ENCODE measurements around the gene IMMP2L. TPM values are rescaled to one million over a fixed set of nuclear protein-coding genes. Genes with fewer than 3 reads are reported as not detected.

The IMMP2L gene
- total RNA-seq, 2 donors from 2014 or later: 10.5 to 17.4 TPM

DNA sequence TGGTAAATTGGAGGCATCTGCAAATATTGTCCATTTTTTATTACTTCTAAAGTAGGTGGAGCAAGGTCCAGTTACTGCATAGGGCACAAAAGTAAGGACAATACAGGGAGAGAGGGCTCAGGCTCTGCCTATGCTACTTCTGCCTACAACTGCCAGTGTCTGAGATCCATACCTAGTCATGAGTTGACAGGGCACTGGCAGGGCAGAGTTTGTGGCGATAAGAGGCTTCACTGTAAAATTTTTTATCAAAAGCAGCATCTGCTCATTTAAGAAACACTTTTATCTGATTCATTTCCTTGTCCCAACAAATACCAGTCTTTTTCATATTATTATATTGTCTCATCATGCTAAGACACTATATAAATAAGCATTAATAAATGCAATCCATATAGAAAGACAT, 293.4 kb downstream of the IMMP2L start:
- Histone ChIP-seq H3K27me3 (no peaks in the 10 kb centered on the region), H3K4me1 (no peaks in the 10 kb centered on the region), H3K9me3 (no peaks in the 10 kb centered on the region), H3K36me3 (replicated peaks in 1 of 2; ENCODE audit: insufficient read depth in 1 of 2, low read depth in 2 of 2) (no peaks in the 10 kb centered on the region), H3K4me3 (no peak overlapping the region), H3K27ac (no peak overlapping the region)
- ATAC-seq: no peak
- TF ChIP-seq CTCF (IDR thresholded peaks at IDR 0.05) (no peak), POLR2A (IDR thresholded peaks at IDR 0.05) (no peak)
- intact Hi-C loops (cut with DNase I): no loop called here
- no peak for DNase-seq
- 83 to 100% methylated on average over 1 of the region's 1 CpG for WGBS, 2 donors

DNA sequence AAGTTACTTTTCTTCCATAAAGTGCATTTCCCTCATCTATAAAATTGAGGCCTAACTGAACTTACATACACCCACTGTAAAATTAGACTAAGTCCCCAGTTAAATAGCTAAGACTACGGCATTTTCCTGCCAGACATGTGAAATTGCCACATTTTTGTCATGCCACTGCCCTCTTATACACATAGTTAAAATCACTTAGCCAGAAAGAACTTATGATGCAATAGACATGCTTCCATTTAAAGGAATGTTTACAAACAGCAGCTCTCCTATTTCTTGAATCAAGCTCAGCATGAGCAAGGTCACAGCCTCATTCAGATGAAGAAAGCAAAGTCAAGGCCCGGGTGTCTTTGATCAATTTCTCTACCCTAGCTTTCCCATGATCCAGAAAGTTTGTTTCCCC, 295.7 kb downstream of the IMMP2L start:
- intact Hi-C loops (cut with DNase I): no loop called here
- DNase-seq: no peak
- no peaks in the 10 kb centered on the region for H3K4me1 ChIP-seq
- 54 to 58% methylated on average over 2 of the region's 2 CpGs for WGBS, 2 donors
- ATAC-seq: no peak
- no peaks in the 10 kb centered on the region for H3K9me3 ChIP-seq
- H3K36me3 ChIP-seq (replicated peaks in 1 of 2; ENCODE audit: insufficient read depth in 1 of 2, low read depth in 2 of 2): no peaks in the 10 kb centered on the region
- no peak overlapping the region for H3K27ac ChIP-seq
- H3K4me3 ChIP-seq: no peak overlapping the region
- H3K27me3 ChIP-seq: no peaks in the 10 kb centered on the region
- TF ChIP-seq CTCF (IDR thresholded peaks at IDR 0.05): no peak
- no peak for TF ChIP-seq POLR2A (IDR thresholded peaks at IDR 0.05)

- no peak overlapping the region for H3K27ac ChIP-seq
- no peak overlapping the region for H3K4me3 ChIP-seq
- ATAC-seq (no peak), DNase-seq (no peak)
- H3K36me3 ChIP-seq (replicated peaks in 1 of 2; ENCODE audit: insufficient read depth in 1 of 2, low read depth in 2 of 2): no peaks in the 10 kb centered on the region
- H3K9me3 ChIP-seq: no peaks in the 10 kb centered on the region
- no peak for TF ChIP-seq POLR2A (IDR thresholded peaks at IDR 0.05)
- TF ChIP-seq CTCF (IDR thresholded peaks at IDR 0.05): no peak
- no peaks in the 10 kb centered on the region for H3K4me1 ChIP-seq
- intact Hi-C loops (cut with DNase I): no loop called here
- no peaks in the 10 kb centered on the region for H3K27me3 ChIP-seq
Measured at GRCh38 chr7:111265394-111265793, 296.9 kb downstream of the IMMP2L start.

DNA sequence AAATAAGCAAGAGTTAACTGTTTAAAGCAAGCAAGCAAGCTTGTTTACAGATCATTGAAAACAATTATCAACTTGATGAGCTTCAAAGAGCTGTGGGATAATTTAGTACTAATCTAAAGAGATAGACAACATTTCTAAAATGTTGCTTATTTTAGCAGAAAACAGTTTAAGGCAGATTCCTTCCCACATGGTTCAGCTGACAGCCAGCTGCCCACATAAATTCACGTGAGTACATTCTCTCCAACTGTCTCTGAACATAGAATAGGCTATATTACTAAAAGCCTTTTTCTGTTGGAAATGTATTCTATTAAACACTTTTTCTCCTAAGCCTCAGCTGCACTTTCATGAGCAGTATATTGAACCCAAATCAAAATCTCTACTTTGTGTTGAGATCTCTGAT, 297.3 kb downstream of the IMMP2L start:
- no peaks in the 10 kb centered on the region for H3K4me1 ChIP-seq

More for the DNA sequence above, 297.3 kb downstream of the IMMP2L start:
- Histone ChIP-seq H3K27ac (no peak overlapping the region), H3K9me3 (no peaks in the 10 kb centered on the region), H3K27me3 (no peaks in the 10 kb centered on the region), H3K36me3 (replicated peaks in 1 of 2; ENCODE audit: insufficient read depth in 1 of 2, low read depth in 2 of 2) (no peaks in the 10 kb centered on the region), H3K4me3 (no peak overlapping the region)
- TF ChIP-seq POLR2A (IDR thresholded peaks at IDR 0.05): no peak
- no peak for TF ChIP-seq CTCF (IDR thresholded peaks at IDR 0.05)
- 86 to 87% methylated on average over 1 of the region's 1 CpG for WGBS, 2 donors
- ATAC-seq: no peak
- DNase-seq: no peak
- intact Hi-C loops (cut with DNase I): no loop called here

Data from body of pancreas (tissue), 4 donors.